Left lung (tissue), 10 donors: ENCODE measurements around the gene ROBO2. TPM values are rescaled to one million over a fixed set of nuclear protein-coding genes. Genes with fewer than 3 reads are reported as not detected.
A peak's percentile ranks its signal among the peaks of the same experiment; 100 is the strongest.

Experiments used
- ATAC-seq: fragments of 200-7000 bp; cut with Tn5 transposase; one replicate; pipeline ENCODE4 v1.9.1; 2020; ENCODE audit warnings: moderate library complexity
- DNase-seq, 4 donors: peaks; one replicate each; pipeline ENCODE4 v3.0.0-alpha.2; 2013 to 2020
- H3K27ac ChIP-seq, 2 donors: fragments of 200-600 bp; sonication (generic) in 1 of 2; one replicate each; pipeline versions ENCODE4 v1.5.0 to v1.8.0; 2020 to 2021
- H3K27me3 ChIP-seq, 2 donors: fragments of 200-600 bp; sonication (generic) in 1 of 2; one replicate each; pipeline versions ENCODE4 v1.5.0 to v1.8.0; 2020 to 2021
- H3K36me3 ChIP-seq, 2 donors: fragments of 200-600 bp; sonication (generic) in 1 of 2; one replicate each; pipeline versions ENCODE4 v1.5.0 to v1.8.0; 2020 to 2021
- H3K4me1 ChIP-seq, 2 donors: fragments of 200-600 bp; one replicate each; pipeline ENCODE4 v1.8.0; 2021
- H3K4me3 ChIP-seq, 2 donors: fragments of 200-600 bp; sonication (generic) in 1 of 2; one replicate each; pipeline versions ENCODE4 v1.5.0 to v1.8.0; 2020 to 2021; ENCODE audit warnings: mild to moderate bottlenecking in 1 of 2
- H3K9me3 ChIP-seq, 2 donors: fragments of 200-600 bp; sonication (generic) in 1 of 2; one replicate each; pipeline versions ENCODE4 v1.5.0 to v1.8.0; 2020 to 2021
- CTCF ChIP-seq, 2 donors: fragments of 200-600 bp; sonication (generic) in 1 of 2; IDR thresholded peaks; one replicate each; pipeline versions ENCODE4 v1.5.0 to v1.8.0; 2021; ENCODE audit warnings: antibody characterized with exemption in 2 of 2
- intact Hi-C, 2 donors: fragments of 100-400 bp; cut with DNase I; formaldehyde crosslinking; loops; one replicate each; pipeline versions ENCODE4 v1.11.2 to v1.14.2; 2022
- polyA plus RNA-seq, 6 donors: library from polyadenylated mRNA; unstranded; fragments of 120-200 nt; gene quantifications; one replicate each; pipeline ENCODE4 v1.2.1, GENCODE V29; 2013; ENCODE audit not compliant: insufficient read length in 6 of 6
- total RNA-seq, 2 donors: library from RNA; stranded (reverse); fragmentation: NEBNext Ultra II Directional; extraction: Animal tissue kit (Norgen Biotek cat#: 25700); gene quantifications; one replicate each; pipeline ENCODE4 v1.2.1, GENCODE V29; 2021
- donor health status: DM: no; HTN: yes; CAD: no.
- donor health status: DM: no; HTN: no; CAD: no.

Gene ROBO2
- total and polyA plus RNA-seq, 8 donors: 4.9 to 66.2 (median 51.1) TPM

- no peaks in the 10 kb centered on the region for H3K27me3 ChIP-seq
- H3K27ac ChIP-seq: no peak overlapping the region
- H3K36me3 ChIP-seq: no peaks in the 10 kb centered on the region
- intact Hi-C loops: no loop called here
- no peak overlapping the region for H3K4me3 ChIP-seq
- no peak for DNase-seq
- no peak for ATAC-seq
- no peaks in the 10 kb centered on the region for H3K4me1 ChIP-seq
- no peaks in the 10 kb centered on the region for H3K9me3 ChIP-seq
- TF ChIP-seq CTCF (IDR thresholded peaks at IDR 0.05): no peak
These were observed 285.8 kb downstream of the ROBO2 start for GRCh38 chr3:77325702-77326101.

DNA sequence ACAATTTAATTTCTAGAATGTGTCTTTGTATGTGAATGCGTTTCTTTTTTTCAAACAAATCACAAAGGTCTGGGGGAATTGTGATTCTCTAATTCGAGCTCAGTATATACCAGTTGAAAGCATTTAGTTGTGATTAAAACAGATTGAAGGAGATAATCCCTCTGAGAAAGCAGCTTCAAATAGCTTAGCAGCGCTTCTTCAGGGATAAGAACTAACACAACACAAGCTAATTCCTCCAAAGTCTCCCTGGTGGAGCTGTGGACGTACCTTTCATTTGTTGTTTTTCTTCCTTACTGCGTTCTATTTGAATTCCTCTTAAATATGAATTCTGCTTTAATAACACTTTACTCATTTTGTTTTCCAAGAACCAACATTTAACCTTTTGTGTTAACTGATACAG lies 286.7 kb downstream of the ROBO2 start:
- no peak for TF ChIP-seq CTCF (IDR thresholded peaks at IDR 0.05)
- no peaks in the 10 kb centered on the region for H3K9me3 ChIP-seq
- H3K36me3 ChIP-seq: no peaks in the 10 kb centered on the region
- no peak overlapping the region for H3K27ac ChIP-seq
- DNase-seq: no peak
- H3K27me3 ChIP-seq: no peaks in the 10 kb centered on the region
- intact Hi-C loops: no loop called here
- no peaks in the 10 kb centered on the region for H3K4me1 ChIP-seq
- no peak for ATAC-seq
- no peak overlapping the region for H3K4me3 ChIP-seq

GRCh38 chr3:77328690-77329089 lies 288.8 kb downstream of the ROBO2 start:
- H3K27ac ChIP-seq: no peak overlapping the region
- no peaks in the 10 kb centered on the region for H3K9me3 ChIP-seq
- intact Hi-C loops: no loop called here
- no peaks in the 10 kb centered on the region for H3K36me3 ChIP-seq
- no peak for TF ChIP-seq CTCF (IDR thresholded peaks at IDR 0.05)
- no peaks in the 10 kb centered on the region for H3K27me3 ChIP-seq
- no peaks in the 10 kb centered on the region for H3K4me1 ChIP-seq
- ATAC-seq: peak; percentile 46
- H3K4me3 ChIP-seq: no peak overlapping the region
- DNase-seq: peak in 1 of 4 donors; percentile 24

DNA sequence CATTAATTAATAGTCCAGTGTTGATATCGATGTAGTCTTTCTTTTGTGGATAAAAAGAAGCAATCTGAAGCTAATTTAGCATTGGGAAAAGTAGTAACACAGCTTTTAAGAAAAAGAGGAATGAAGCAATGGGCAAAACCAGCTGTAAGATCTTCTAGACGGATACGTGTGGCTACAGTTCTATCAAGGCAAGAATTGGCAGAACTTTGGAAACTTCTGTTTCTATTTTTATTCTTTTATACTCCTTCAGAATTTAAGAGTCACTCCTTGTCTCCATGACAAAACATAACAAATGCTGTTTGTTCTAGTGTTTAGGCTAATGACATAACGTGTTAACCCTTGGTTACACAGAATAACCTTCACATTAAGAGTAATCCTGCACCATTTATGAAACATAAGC lies 289.2 kb downstream of the ROBO2 start:
- H3K27me3 ChIP-seq: no peaks in the 10 kb centered on the region
- DNase-seq: peak in 2 of 4 donors; percentile 67 to 74
- no peaks in the 10 kb centered on the region for H3K36me3 ChIP-seq
- no peaks in the 10 kb centered on the region for H3K9me3 ChIP-seq
- no peaks in the 10 kb centered on the region for H3K4me1 ChIP-seq
- no peak overlapping the region for H3K4me3 ChIP-seq
- intact Hi-C loops: no loop called here
- no peak for TF ChIP-seq CTCF (IDR thresholded peaks at IDR 0.05)
- peak; percentile 88 for ATAC-seq
- H3K27ac ChIP-seq: no peak overlapping the region

GRCh38 chr3:77338195-77338594 lies 298.3 kb downstream of the ROBO2 start:
- H3K36me3 ChIP-seq: no peaks in the 10 kb centered on the region
- no peak overlapping the region for H3K4me3 ChIP-seq
- H3K27ac ChIP-seq: no peak overlapping the region
- no peak for TF ChIP-seq CTCF (IDR thresholded peaks at IDR 0.05)
- H3K27me3 ChIP-seq: no peaks in the 10 kb centered on the region
- ATAC-seq (no peak), DNase-seq (no peak)
- no peaks in the 10 kb centered on the region for H3K4me1 ChIP-seq
- no peaks in the 10 kb centered on the region for H3K9me3 ChIP-seq
- intact Hi-C loops: no loop called here
